Panc1 (cell line): ENCODE measurements around the gene MEIS1.

Experiments used
- CTCF ChIP-seq: fragments of 450-650 bp; IDR thresholded peaks from 2 replicates; pipeline ENCODE4 v1.5.1; 2017; ENCODE audit warnings: mild to moderate bottlenecking
- REST ChIP-seq, 2 experiments: IDR thresholded peaks; 2 replicates each; pipeline ENCODE4 v1.6.1; 2011 to 2012; ENCODE audit warnings: low read depth in 2 of 2, control low read depth in 1 of 2, low read length in 1 of 2, mild to moderate bottlenecking in 1 of 2, moderate library complexity in 1 of 2; ENCODE audit not compliant: insufficient read depth in 1 of 2

- TF ChIP-seq CTCF (no peak), REST (IDR thresholded peaks at IDR 0.05; ENCODE audit: insufficient read depth in 1 of 2, low read depth in 2 of 2, low read length in 1 of 2) (no peak)
These were observed 137.5 kb downstream of the MEIS1 start for GRCh38 chr2:66572391-66572790.
